ENCODE data around the gene PRMT2. TPM values are rescaled to one million over a fixed set of nuclear protein-coding genes. Genes with fewer than 3 reads are reported as not detected.
"Not testable (repeated sequence)": the region's sequence is repeated elsewhere in the genome, so short reads cannot be mapped to it uniquely, and the experiment has no call there.

PRMT2 gene
- total and polyA plus RNA-seq, 8 donors: 17.9 to 56.9 (median 26.8) TPM

- Histone ChIP-seq H3K4me3 (peak overlapping the region; percentile 5 to 45 (median 9)), H3K4me1 (peaks cover 0 to 5% (median 3%) of the 10 kb centered on the region in 3 donors), H3K27ac (no peak overlapping the region), H3K27me3 (peaks cover 0 to 10% (median 0%) of the 10 kb centered on the region in 4 donors), H3K36me3 (peaks cover 0 to 7% (median 0%) of the 10 kb centered on the region in 3 donors), H3K9me3 (no peaks in the 10 kb centered on the region)
- ATAC-seq (peak in 3 of 4 donors; percentile 62 to 70 (median 68)), FAIRE-seq (no peak), DNase-seq (peak in 1 of 6 donors; percentile 60)
- WGBS, 2 donors: 2 to 4% methylated on average over 38 to 53 of the region's 53 CpGs
- intact Hi-C loops (cut with DNase I): no loop called here
- TF ChIP-seq CTCF (IDR thresholded peaks at IDR 0.05): no peak
These were observed 32.4 kb downstream of the PRMT2 start for GRCh38 chr21:46667741-46668380.

GRCh38 chr21:46668381-46668780 is 32.9 kb downstream of the PRMT2 start:
- Histone ChIP-seq H3K4me3 (peak overlapping the region in 1 of 4 donors; percentile 45), H3K4me1 (peaks cover 0 to 5% (median 3%) of the 10 kb centered on the region in 3 donors), H3K27ac (no peak overlapping the region), H3K27me3 (peaks cover 0 to 10% (median 0%) of the 10 kb centered on the region in 4 donors), H3K9me3 (no peaks in the 10 kb centered on the region), H3K36me3 (peaks cover 0 to 7% (median 0%) of the 10 kb centered on the region in 3 donors)
- intact Hi-C loops (cut with DNase I): no loop called here
- ATAC-seq (no peak), FAIRE-seq (no peak), DNase-seq (no peak)
- 55 to 68% methylated on average over 2 of the region's 2 CpGs for WGBS, 2 donors
- no peak for TF ChIP-seq CTCF (IDR thresholded peaks at IDR 0.05)

GRCh38 chr21:46668904-46669303 is 33.4 kb downstream of the PRMT2 start:
- H3K4me1 ChIP-seq; H3K27ac ChIP-seq; H3K27me3 ChIP-seq; FAIRE-seq; H3K9me3 ChIP-seq; H3K4me3 ChIP-seq; ATAC-seq; DNase-seq; H3K36me3 ChIP-seq; intact Hi-C loops (cut with DNase I): not testable (repeated sequence)
- WGBS, 2 donors: 83% methylated on average over 2 to 3 of the region's 5 CpGs

- no peak overlapping the region for H3K4me3 ChIP-seq
- TF ChIP-seq CTCF (IDR thresholded peaks at IDR 0.05): no peak
- intact Hi-C loops (cut with DNase I): no loop called here
- DNase-seq: peak in 1 of 6 donors; percentile 36
- H3K9me3 ChIP-seq: no peaks in the 10 kb centered on the region
- H3K4me1 ChIP-seq: no peaks in the 10 kb centered on the region
- no peaks in the 10 kb centered on the region for H3K27me3 ChIP-seq
- WGBS, 2 donors: 77 to 78% methylated on average over 9 of the region's 9 CpGs
- FAIRE-seq: no peak
- no peak overlapping the region for H3K27ac ChIP-seq
- no peaks in the 10 kb centered on the region for H3K36me3 ChIP-seq
- ATAC-seq: no peak
These were observed 39.0 kb downstream of the PRMT2 start for GRCh38 chr21:46674430-46675007.

- 61 to 65% methylated on average over 2 of the region's 2 CpGs for WGBS, 2 donors
These were observed 40.3 kb downstream of the PRMT2 start for GRCh38 chr21:46675595-46676280.

GRCh38 chr21:46676542-46676941 is 41.1 kb downstream of the PRMT2 start:
- ATAC-seq; H3K4me1 ChIP-seq; H3K27me3 ChIP-seq; H3K36me3 ChIP-seq; H3K27ac ChIP-seq; FAIRE-seq; DNase-seq; H3K4me3 ChIP-seq; H3K9me3 ChIP-seq; intact Hi-C loops (cut with DNase I): not testable (repeated sequence)
- 80 to 85% methylated on average over 2 of the region's 2 CpGs for WGBS, 2 donors

More at GRCh38 chr21:46675595-46676280, 40.3 kb downstream of the PRMT2 start:
- no peak overlapping the region for H3K27ac ChIP-seq
- no peak overlapping the region for H3K4me3 ChIP-seq
- H3K4me1 ChIP-seq: no peaks in the 10 kb centered on the region
- no peaks in the 10 kb centered on the region for H3K27me3 ChIP-seq
- no peak for DNase-seq
- TF ChIP-seq CTCF (IDR thresholded peaks at IDR 0.05): no peak
- no peak for FAIRE-seq
- no peak for ATAC-seq
- H3K9me3 ChIP-seq: no peaks in the 10 kb centered on the region
- H3K36me3 ChIP-seq: no peaks in the 10 kb centered on the region
- intact Hi-C loops (cut with DNase I): no loop called here

GRCh38 chr21:46681593-46681992 is 46.1 kb downstream of the PRMT2 start:
- whole genome bisulfite sequencing, 2 donors: 68 to 75% methylated on average over 5 of the region's 5 CpGs
- H3K9me3 ChIP-seq; H3K4me3 ChIP-seq; H3K27me3 ChIP-seq; H3K36me3 ChIP-seq; H3K27ac ChIP-seq; H3K4me1 ChIP-seq; FAIRE-seq; ATAC-seq; DNase-seq; intact Hi-C loops (cut with DNase I): not testable (repeated sequence)

GRCh38 chr21:46698652-46699051 is 63.2 kb downstream of the PRMT2 start:
- ATAC-seq; H3K36me3 ChIP-seq; H3K4me3 ChIP-seq; H3K27me3 ChIP-seq; H3K4me1 ChIP-seq; FAIRE-seq; DNase-seq; intact Hi-C loops (cut with DNase I); H3K9me3 ChIP-seq; H3K27ac ChIP-seq: not testable (repeated sequence)
- WGBS, 2 donors: 75% methylated on average over 55 of the region's 81 CpGs; no CpG with 5 or more reads in 1 of the 2 donors

Measured in pancreas (tissue), 10 donors.